NCI-H1436 treated with DMSO at 0.1 percent for 48 hours (cell line): Measurements from ENCODE around the gene AWAT2.

Source experiments
- DNase-seq: peaks from one replicate; lab custom pipeline; 2025; lab: John Stamatoyannopoulos, UW

AWAT2 gene

DNA sequence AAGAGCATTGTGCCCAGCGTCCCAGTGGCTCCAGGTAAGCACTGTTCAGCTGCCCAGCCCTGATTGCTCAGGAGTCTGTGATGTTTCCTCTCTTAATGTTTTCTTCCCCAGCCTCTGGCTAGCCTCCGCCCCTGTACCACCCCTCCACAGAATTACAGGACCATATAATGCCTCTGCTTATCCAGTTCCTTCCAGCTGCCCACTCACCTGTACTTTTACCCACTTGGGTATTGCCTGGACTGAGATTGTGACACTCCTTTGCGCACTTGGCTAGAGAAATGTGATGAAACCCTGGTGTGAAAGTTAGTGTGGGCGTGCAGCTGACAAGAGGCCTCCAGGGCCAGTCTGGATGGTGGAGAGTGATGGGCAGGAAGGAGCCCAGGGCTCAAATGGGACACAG is at the start of gene AWAT2:
TSS of gene AWAT2 (minus strand) at position 14 of the 400 bp plus-strand sequence. CDS start at position 8, 6 bp downstream.
- no peak for DNase-seq

DNA sequence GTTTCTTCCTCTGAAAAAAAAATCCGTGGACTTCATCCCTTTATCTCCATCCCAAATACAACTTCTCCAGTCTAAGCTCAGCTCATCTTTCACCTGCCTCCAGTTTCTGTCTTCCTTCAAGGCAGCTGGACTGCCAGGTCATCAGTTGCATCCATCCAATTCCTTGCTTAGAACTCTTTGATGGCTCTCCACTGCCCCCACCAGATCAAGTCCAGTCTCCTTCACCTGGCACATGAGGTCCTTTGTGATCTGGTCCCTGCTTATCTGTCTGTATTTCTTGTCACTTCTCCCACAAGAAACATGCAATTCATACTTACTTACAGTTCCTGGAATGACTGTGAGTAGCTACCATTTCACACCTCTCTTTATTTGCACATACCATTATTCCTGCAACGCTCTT is 46.3 kb upstream of the AWAT2 start:
- DNase-seq: no peak

- no peak for DNase-seq
These were observed 42.5 kb upstream of the AWAT2 start for GRCh38 chrX:70092247-70092646.

GRCh38 chrX:70089604-70090297 is 40.0 kb upstream of the AWAT2 start:
- DNase-seq: no peak

- no peak for DNase-seq
These were observed 39.0 kb upstream of the AWAT2 start for GRCh38 chrX:70088751-70089150.

GRCh38 chrX:70087857-70088630 is 38.3 kb upstream of the AWAT2 start:
- no peak for DNase-seq

- no peak for DNase-seq
These were observed 35.0 kb upstream of the AWAT2 start for GRCh38 chrX:70084592-70085240.

GRCh38 chrX:70082723-70083122 is 33.0 kb upstream of the AWAT2 start:
- no peak for DNase-seq

- DNase-seq: no peak
These were observed 30.1 kb upstream of the AWAT2 start for GRCh38 chrX:70079870-70080269.

- DNase-seq: no peak
These were observed 29.6 kb upstream of the AWAT2 start for GRCh38 chrX:70079297-70079696.

- no peak for DNase-seq
These were observed 16.9 kb upstream of the AWAT2 start for GRCh38 chrX:70066646-70067045.

- no peak for DNase-seq
These were observed 13.3 kb upstream of the AWAT2 start for GRCh38 chrX:70062961-70063550.

DNA sequence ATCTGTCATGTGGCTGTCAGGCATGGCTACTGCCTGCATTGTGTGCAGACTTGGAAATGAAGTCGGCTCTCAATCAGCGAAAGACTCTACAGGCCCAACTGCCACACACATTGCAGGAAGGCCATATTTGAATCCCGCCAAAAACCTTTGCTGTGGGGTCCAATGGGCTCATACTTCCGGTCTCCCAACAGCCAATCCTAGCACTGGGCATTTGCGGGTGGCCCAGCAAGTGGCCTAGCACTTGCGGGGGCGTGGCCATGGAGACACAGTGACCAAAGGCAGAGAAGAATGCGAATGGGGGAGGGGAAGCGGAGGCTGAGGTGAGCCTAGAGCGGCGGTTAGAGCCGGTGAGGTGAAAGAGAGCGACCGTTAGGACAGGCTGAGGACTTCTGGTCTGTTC is 12.3 kb upstream of the AWAT2 start, which contains the start of gene OTUD6A:
TSS of gene OTUD6A (plus strand) at position 382 of the 400 bp plus-strand sequence. CDS start 68 bp downstream, outside the sequence.
- DNase-seq: no peak

DNA sequence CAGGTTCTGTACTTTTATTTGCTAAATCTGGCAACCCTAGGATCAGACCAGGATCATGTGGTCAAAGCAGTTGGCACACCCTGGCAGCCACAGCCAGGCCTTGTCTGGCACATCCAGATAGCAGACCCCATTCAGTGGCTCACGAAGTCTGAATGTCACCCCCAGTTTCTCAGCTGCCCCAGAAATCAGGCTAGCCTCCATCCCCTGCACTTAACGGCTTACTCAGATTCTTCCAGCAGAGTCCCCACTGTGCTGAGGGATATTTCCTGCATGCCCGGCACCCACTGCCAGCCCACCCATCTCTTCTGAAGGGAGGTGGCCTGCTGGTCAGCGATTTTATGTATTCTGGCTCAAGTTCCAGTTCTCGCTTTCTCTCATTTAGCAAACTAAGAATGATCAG is 4.7 kb upstream of the AWAT2 start:
- DNase-seq: no peak

- no peak for DNase-seq
These were observed 3.3 kb upstream of the AWAT2 start for GRCh38 chrX:70052895-70053615.

- no peak for DNase-seq
These were observed 332 bp downstream of the AWAT2 start for GRCh38 chrX:70049406-70049805.

DNA sequence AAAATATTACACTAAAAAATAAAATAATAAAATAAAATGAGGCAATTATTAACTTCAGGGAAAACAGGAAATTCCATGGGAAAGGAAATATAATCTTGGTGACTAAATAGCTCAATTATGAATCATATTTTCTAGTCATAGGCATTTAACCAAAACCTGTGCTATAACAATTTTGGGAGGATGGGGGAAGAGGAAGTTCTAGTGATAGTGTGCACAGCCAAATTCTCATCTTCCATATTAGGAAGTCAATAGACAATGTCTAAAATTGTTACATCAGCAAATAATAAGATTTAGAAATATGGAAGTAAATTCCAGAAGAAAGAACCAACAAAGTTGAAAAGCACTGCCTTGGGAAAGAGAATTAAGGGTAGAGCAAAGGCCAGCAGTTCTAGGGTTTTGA is 2.8 kb downstream of the AWAT2 start:
- no peak for DNase-seq

- no peak for DNase-seq
These were observed 5.0 kb downstream of the AWAT2 start for GRCh38 chrX:70044541-70045245.

- DNase-seq: no peak
These were observed 6.1 kb downstream of the AWAT2 start for GRCh38 chrX:70043685-70044084.

GRCh38 chrX:70042399-70043371 is 7.1 kb downstream of the AWAT2 start:
- no peak for DNase-seq
